H1 (cell line): Measurements from ENCODE around the gene MLN.

Experiments
- BRCA1 ChIP-seq: IDR thresholded peaks from 2 replicates; pipeline ENCODE4 v1.6.1; 2012; ENCODE audit warnings: low read depth, low read length, improper control_type of control experiment
- CTCF ChIP-seq, 3 experiments: IDR thresholded peaks; 1 replicate in 2 of 3; 2 replicates in 1 of 3; pipeline versions ENCODE4 v1.5.1 to v1.6.1; 2011; ENCODE audit warnings: low read length in 3 of 3, mild to moderate bottlenecking in 3 of 3, inconsistent platforms in 2 of 3, low read depth in 1 of 3, moderate library complexity in 1 of 3; ENCODE audit not compliant: insufficient read depth in 1 of 3; ENCODE audit errors: control extremely low read depth in 1 of 3
- E2F6 ChIP-seq: IDR thresholded peaks from 2 replicates; pipeline ENCODE4 v1.6.1; 2012; ENCODE audit warnings: inconsistent platforms
- EZH2 ChIP-seq: fragments of 200-600 bp; sonication (generic); IDR thresholded peaks from 2 replicates; pipeline ENCODE4 v1.7.1; 2012; ENCODE audit warnings: low read depth, mild to moderate bottlenecking, moderate library complexity, low read length, inconsistent platforms; ENCODE audit not compliant: severe bottlenecking
- JUN ChIP-seq: IDR thresholded peaks from 2 replicates; pipeline ENCODE4 v1.6.1; 2011; ENCODE audit warnings: low read depth, mild to moderate bottlenecking, improper control_type of control experiment, low read length
- JUND ChIP-seq: IDR thresholded peaks from 2 replicates; pipeline ENCODE4 v1.6.1; 2011; ENCODE audit warnings: mild to moderate bottlenecking, improper control_type of control experiment, low read length
- KDM1A ChIP-seq: fragments of 200-600, 300-600 bp; sonication (generic); IDR thresholded peaks from 2 replicates; pipeline ENCODE4 v1.7.1; 2016; ENCODE audit warnings: mild to moderate bottlenecking, low read length, borderline replicate concordance
- POLR2A ChIP-seq, 2 experiments: IDR thresholded peaks; 1 replicate in 1 of 2; 2 replicates in 1 of 2; pipeline ENCODE4 v1.6.1; 2011; ENCODE audit warnings: low read depth in 2 of 2, low read length in 2 of 2, mild to moderate bottlenecking in 2 of 2; ENCODE audit errors: control extremely low read depth in 1 of 2
- RBBP5 ChIP-seq: IDR thresholded peaks from 2 replicates; pipeline ENCODE4 v1.7.1; 2012; ENCODE audit warnings: low read depth, mild to moderate bottlenecking, inconsistent platforms, low read length, moderate library complexity, borderline replicate concordance
- SUZ12 ChIP-seq: fragments of 200-600 bp; sonication (generic); IDR thresholded peaks from 2 replicates; pipeline ENCODE4 v1.6.1; 2012; ENCODE audit warnings: mild to moderate bottlenecking, inconsistent platforms, low read length, moderate library complexity, mixed read lengths
- TAF1 ChIP-seq: IDR thresholded peaks from 2 replicates; pipeline ENCODE4 v1.6.1; 2011; ENCODE audit warnings: mild to moderate bottlenecking, low read depth, low read length
- YY1 ChIP-seq: IDR thresholded peaks from 2 replicates; pipeline ENCODE4 v1.6.1; 2011; ENCODE audit warnings: low read depth, mild to moderate bottlenecking, low read length
- ZNF274 ChIP-seq: IDR thresholded peaks from 2 replicates; pipeline ENCODE4 v1.7.0; 2012; ENCODE audit warnings: low read length, borderline replicate concordance; ENCODE audit errors: extremely low read depth

- TF ChIP-seq CTCF (IDR thresholded peaks at IDR 0.05; ENCODE audit: control extremely low read depth in 1 of 3, insufficient read depth in 1 of 3, low read depth in 1 of 3, low read length in 3 of 3), result no peak
- TF ChIP-seq EZH2, result no peak
- TF ChIP-seq POLR2A (IDR thresholded peaks at IDR 0.05; ENCODE audit: control extremely low read depth in 1 of 2, low read depth in 2 of 2, low read length in 2 of 2), result no peak
- TF ChIP-seq TAF1, result no peak
- TF ChIP-seq SUZ12, result no peak
- TF ChIP-seq RBBP5, result no peak
- no peak for TF ChIP-seq KDM1A
- no peak for TF ChIP-seq YY1
- no peak for TF ChIP-seq JUN
- TF ChIP-seq JUND, result no peak
- no peak for TF ChIP-seq BRCA1
- no peak for TF ChIP-seq ZNF274
- TF ChIP-seq E2F6, result no peak
These were observed 14.5 kb upstream of the MLN start for GRCh38 chr6:33818293-33818692.
